ENCODE measurements around the gene B4GALNT4. TPM values are rescaled to one million over a fixed set of nuclear protein-coding genes. Genes with fewer than 3 reads are reported as not detected.
"Not testable (repeated sequence)": the region's sequence is repeated elsewhere in the genome, so short reads cannot be mapped to it uniquely, and the experiment has no call there.

The B4GALNT4 gene
- polyA plus RNA-seq, 2 of the 4 experiments (the other 2 are of a cell fraction): 5.3 to 27.5 TPM

DNA sequence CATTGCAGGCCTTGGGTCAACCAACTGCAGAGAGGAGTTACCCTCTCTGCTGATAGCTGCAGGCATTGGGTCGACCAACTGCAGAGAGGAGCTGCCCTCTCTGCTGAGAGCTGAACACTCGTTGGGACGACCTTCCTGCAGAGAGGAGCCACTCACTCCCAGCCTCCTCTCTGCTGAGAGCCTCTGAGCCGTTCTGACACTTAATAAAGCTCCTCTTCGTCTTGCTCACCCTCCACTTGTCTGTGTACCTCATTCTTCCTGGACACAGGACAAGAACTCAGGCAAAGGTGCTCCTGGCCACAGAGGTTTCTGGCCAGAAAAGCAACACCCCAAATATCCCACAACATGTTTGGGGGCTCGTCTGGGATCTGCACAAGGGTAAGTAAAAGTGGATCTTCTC is 17.2 kb downstream of the B4GALNT4 start:
- H3K27ac ChIP-seq: no peak overlapping the region
- ATAC-seq (no peak), FAIRE-seq (no peak), DNase-seq (ENCODE audit: low read depth in 1 of 2, low spot score in 1 of 2) (no peak)
- no peak overlapping the region for H3K4me2 ChIP-seq
- H3K4me3 ChIP-seq: no peak overlapping the region
- POLR2A ChIA-PET: no interaction called here
- H3K9me3 ChIP-seq: no peaks in the 10 kb centered on the region
- no peaks in the 10 kb centered on the region for H3K4me1 ChIP-seq
- 58% methylated on average over 6 of the region's 6 CpGs for WGBS (ENCODE audit: missing lambda C conversion rate)
- CTCF ChIA-PET: interaction anchor here (1.1 to 1.5 kb wide), 4 partner anchors 14 to 54 kb away, joined by 3 to 5 read pairs (median 4); no protein-coding TSS in a partner anchor
- TF ChIP-seq, protein P1, sequence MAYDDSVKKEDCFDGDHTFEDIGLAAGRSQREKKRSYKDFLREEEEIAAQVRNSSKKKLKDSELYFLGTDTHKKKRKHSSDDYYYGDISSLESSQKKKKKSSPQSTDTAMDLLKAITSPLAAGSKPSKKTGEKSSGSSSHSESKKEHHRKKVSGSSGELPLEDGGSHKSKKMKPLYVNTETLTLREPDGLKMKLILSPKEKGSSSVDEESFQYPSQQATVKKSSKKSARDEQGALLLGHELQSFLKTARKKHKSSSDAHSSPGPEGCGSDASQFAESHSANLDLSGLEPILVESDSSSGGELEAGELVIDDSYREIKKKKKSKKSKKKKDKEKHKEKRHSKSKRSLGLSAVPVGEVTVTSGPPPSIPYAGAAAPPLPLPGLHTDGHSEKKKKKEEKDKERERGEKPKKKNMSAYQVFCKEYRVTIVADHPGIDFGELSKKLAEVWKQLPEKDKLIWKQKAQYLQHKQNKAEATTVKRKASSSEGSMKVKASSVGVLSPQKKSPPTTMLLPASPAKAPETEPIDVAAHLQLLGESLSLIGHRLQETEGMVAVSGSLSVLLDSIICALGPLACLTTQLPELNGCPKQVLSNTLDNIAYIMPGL (CRISPR knock-in tag; IDR thresholded peaks at IDR 0.05; ENCODE audit: borderline replicate concordance): no peak
- TF ChIP-seq KDM5A (IDR thresholded peaks at IDR 0.05) (no peak), NPAS2 (CRISPR knock-in tag; IDR thresholded peaks at IDR 0.05; ENCODE audit: borderline replicate concordance) (no peak), EHF (CRISPR knock-in tag; IDR thresholded peaks at IDR 0.05) (no peak), JUN (IDR thresholded peaks at IDR 0.05) (no peak), CEBPB (IDR thresholded peaks at IDR 0.05) (no peak), RARB (CRISPR knock-in tag; IDR thresholded peaks at IDR 0.05) (no peak), FOSB (CRISPR knock-in tag; IDR thresholded peaks at IDR 0.05) (no peak), JUNB (IDR thresholded peaks at IDR 0.05) (no peak), FOSL2 (IDR thresholded peaks at IDR 0.05) (no peak), FOSL2 (CRISPR knock-in tag; IDR thresholded peaks at IDR 0.05) (no peak), HOXB13 (CRISPR knock-in tag; IDR thresholded peaks at IDR 0.05; ENCODE audit: low read depth) (no peak), RNF2 (IDR thresholded peaks at IDR 0.05; ENCODE audit: borderline replicate concordance, low read depth) (no peak), HDAC2 (IDR thresholded peaks at IDR 0.05) (no peak), FOXS1 (CRISPR knock-in tag; IDR thresholded peaks at IDR 0.05) (no peak), RAD21 (conservative IDR thresholded peaks at IDR 0.05 in 1 of 2, IDR thresholded peaks at IDR 0.05 in 1 of 2) (no peak)
- TF ChIP-seq, protein P2, sequence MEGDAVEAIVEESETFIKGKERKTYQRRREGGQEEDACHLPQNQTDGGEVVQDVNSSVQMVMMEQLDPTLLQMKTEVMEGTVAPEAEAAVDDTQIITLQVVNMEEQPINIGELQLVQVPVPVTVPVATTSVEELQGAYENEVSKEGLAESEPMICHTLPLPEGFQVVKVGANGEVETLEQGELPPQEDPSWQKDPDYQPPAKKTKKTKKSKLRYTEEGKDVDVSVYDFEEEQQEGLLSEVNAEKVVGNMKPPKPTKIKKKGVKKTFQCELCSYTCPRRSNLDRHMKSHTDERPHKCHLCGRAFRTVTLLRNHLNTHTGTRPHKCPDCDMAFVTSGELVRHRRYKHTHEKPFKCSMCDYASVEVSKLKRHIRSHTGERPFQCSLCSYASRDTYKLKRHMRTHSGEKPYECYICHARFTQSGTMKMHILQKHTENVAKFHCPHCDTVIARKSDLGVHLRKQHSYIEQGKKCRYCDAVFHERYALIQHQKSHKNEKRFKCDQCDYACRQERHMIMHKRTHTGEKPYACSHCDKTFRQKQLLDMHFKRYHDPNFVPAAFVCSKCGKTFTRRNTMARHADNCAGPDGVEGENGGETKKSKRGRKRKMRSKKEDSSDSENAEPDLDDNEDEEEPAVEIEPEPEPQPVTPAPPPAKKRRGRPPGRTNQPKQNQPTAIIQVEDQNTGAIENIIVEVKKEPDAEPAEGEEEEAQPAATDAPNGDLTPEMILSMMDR (IDR thresholded peaks at IDR 0.05): no peak
- TF ChIP-seq, protein P3, sequence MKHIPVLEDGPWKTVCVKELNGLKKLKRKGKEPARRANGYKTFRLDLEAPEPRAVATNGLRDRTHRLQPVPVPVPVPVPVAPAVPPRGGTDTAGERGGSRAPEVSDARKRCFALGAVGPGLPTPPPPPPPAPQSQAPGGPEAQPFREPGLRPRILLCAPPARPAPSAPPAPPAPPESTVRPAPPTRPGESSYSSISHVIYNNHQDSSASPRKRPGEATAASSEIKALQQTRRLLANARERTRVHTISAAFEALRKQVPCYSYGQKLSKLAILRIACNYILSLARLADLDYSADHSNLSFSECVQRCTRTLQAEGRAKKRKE (CRISPR knock-in tag; IDR thresholded peaks at IDR 0.05; ENCODE audit: low read depth): no peak
- TF ChIP-seq, protein P4, sequence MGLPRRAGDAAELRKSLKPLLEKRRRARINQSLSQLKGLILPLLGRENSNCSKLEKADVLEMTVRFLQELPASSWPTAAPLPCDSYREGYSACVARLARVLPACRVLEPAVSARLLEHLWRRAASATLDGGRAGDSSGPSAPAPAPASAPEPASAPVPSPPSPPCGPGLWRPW (IDR thresholded peaks at IDR 0.05): no peak

DNA sequence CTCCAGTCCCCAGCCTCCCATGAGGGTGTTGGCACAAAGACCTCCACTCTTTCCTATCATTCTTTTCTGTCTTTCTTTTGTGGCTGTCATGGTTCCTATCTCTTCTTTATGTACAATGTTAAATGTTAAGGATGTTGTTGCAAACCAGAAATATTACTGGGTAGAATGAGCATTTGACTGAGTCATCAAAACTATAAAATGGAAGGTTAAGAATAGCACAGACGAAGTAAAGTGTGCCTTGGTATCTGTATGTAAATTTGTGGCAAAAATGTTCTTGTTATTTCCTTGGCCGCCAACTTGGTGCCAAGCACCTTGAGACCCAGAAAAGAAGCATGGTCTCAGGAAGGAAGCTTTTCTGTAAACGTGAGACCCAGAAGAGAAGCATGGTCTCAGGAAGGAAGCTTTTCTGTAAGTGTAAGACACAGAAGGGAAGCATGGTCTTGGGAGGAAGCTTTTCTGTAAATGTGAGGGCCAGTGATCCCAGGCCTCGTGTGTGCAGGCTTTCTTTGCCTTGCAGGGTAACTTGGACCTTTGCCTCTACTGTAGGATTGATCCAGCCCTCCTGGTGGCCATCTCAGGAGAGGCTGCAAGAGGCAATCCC is 18.0 kb downstream of the B4GALNT4 start:
- POLR2A ChIA-PET: no interaction called here
- FAIRE-seq: no peak
- no peak for DNase-seq (ENCODE audit: low read depth in 1 of 2, low spot score in 1 of 2)
- H3K4me1 ChIP-seq: peaks cover under 1% of the 10 kb centered on the region; the same call in 1 of the 3 replicates
- ATAC-seq: peak in 1 of 2 experiments; percentile 28; a peak in 2 of 6 replicates
- no peak overlapping the region for H3K27ac ChIP-seq
- H3K4me3 ChIP-seq: no peak overlapping the region
- no peaks in the 10 kb centered on the region for H3K9me3 ChIP-seq
- TF ChIP-seq MAFK (IDR thresholded peaks at IDR 0.05; ENCODE audit: partially characterized antibody): peak; percentile 75
- no peak for TF ChIP-seq PHF8 (IDR thresholded peaks at IDR 0.05; ENCODE audit: borderline replicate concordance, low read depth)
- H3K4me2 ChIP-seq: no peak overlapping the region
- CTCF ChIA-PET: interaction anchor here (1.3 to 1.5 kb wide), 4 partner anchors 14 to 60 kb away, joined by 3 to 5 read pairs (median 4); no protein-coding TSS in a partner anchor
- WGBS (ENCODE audit: missing lambda C conversion rate): 66% methylated on average over 4 of the region's 4 CpGs

DNA sequence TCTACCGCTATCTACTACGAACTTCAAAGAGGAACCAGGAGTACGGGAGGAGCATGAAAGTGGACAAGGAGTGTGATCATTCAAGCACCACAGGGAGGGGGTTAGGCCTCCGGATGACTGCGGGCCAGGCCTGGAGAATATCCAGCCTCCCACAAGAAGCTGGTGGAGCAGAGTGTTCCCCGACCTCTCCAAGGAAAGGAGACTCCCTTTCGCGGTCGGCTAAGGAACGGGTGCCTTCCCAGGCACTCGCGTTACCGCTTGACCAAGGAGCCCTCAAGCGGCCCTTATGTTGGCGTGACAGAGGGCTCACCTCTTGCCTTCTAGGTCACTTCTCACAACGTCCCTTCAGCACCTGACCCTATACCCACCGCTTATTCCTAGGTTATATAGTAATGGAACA is 20.1 kb downstream of the B4GALNT4 start:
- H3K4me2 ChIP-seq; DNase-seq (ENCODE audit: low read depth in 1 of 2, low spot score in 1 of 2); H3K4me3 ChIP-seq; POLR2A ChIA-PET; H3K27ac ChIP-seq; ATAC-seq; H3K9me3 ChIP-seq; FAIRE-seq: not testable (repeated sequence)
- H3K4me1 ChIP-seq: peaks cover 18% of the 10 kb centered on the region
- CTCF ChIA-PET: interaction anchor here (0.9 to 1.6 kb wide), 2 partner anchors 59 kb away, joined by 5 read pairs; no protein-coding TSS in a partner anchor
- WGBS (ENCODE audit: missing lambda C conversion rate): 82% methylated on average over 17 of the region's 17 CpGs
